ENCODE data around the gene NT5C.
A peak's percentile ranks its signal among the peaks of the same experiment; 100 is the strongest.
"Not testable (repeated sequence)": the region's sequence is repeated elsewhere in the genome, so short reads cannot be mapped to it uniquely, and the experiment has no call there.

NT5C gene

GRCh38 chr17:75173526-75173925 is 42.0 kb upstream of the NT5C start:
- peak; percentile 13 for DNase-seq (ENCODE audit: low spot score)
- no peak for ATAC-seq (ENCODE audit: low read depth)
- Histone ChIP-seq H3K27ac (ENCODE audit: poor library complexity, severe bottlenecking) (no peak overlapping the region), H3K27me3 (ENCODE audit: insufficient read depth, poor library complexity, severe bottlenecking) (no peaks in the 10 kb centered on the region), H3K4me3 (ENCODE audit: severe bottlenecking) (no peak overlapping the region), H3K36me3 (ENCODE audit: low read depth) (peaks cover 93% of the 10 kb centered on the region), H3K9me3 (ENCODE audit: severe bottlenecking) (no peaks in the 10 kb centered on the region), H3K4me1 (ENCODE audit: insufficient read depth, poor library complexity, severe bottlenecking) (peaks cover 5% of the 10 kb centered on the region)
- TF ChIP-seq, protein P1, sequence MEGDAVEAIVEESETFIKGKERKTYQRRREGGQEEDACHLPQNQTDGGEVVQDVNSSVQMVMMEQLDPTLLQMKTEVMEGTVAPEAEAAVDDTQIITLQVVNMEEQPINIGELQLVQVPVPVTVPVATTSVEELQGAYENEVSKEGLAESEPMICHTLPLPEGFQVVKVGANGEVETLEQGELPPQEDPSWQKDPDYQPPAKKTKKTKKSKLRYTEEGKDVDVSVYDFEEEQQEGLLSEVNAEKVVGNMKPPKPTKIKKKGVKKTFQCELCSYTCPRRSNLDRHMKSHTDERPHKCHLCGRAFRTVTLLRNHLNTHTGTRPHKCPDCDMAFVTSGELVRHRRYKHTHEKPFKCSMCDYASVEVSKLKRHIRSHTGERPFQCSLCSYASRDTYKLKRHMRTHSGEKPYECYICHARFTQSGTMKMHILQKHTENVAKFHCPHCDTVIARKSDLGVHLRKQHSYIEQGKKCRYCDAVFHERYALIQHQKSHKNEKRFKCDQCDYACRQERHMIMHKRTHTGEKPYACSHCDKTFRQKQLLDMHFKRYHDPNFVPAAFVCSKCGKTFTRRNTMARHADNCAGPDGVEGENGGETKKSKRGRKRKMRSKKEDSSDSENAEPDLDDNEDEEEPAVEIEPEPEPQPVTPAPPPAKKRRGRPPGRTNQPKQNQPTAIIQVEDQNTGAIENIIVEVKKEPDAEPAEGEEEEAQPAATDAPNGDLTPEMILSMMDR (IDR thresholded peaks at IDR 0.05; ENCODE audit: poor library complexity, severe bottlenecking) = no peak

DNA sequence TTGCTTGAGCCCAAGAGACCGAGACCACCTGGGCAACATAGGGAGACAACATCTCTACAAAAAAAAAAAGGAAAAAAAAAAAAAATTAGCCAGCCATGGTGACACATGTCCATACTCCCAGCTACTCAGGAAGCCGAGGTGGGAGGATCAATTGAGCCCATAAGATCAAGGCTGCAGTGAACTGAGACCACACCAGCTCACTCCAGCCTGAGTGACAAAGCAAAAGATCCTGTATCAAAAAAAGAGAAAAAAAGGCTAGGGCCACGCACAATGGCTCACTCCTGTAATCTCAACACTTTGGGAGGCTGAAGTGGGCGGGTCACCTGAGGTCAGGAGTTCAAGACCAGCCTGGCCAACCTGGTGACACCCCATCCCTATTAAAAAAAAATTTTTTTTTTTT is 37.5 kb upstream of the NT5C start:
- ATAC-seq (ENCODE audit: low read depth) = no peak

GRCh38 chr17:75164606-75165005 is 33.1 kb upstream of the NT5C start:
- H3K4me1 ChIP-seq (ENCODE audit: insufficient read depth, poor library complexity, severe bottlenecking); H3K27ac ChIP-seq (ENCODE audit: poor library complexity, severe bottlenecking); ATAC-seq (ENCODE audit: low read depth); H3K4me3 ChIP-seq (ENCODE audit: severe bottlenecking); H3K27me3 ChIP-seq (ENCODE audit: insufficient read depth, poor library complexity, severe bottlenecking); H3K9me3 ChIP-seq (ENCODE audit: severe bottlenecking): not testable (repeated sequence)
- H3K36me3 ChIP-seq (ENCODE audit: low read depth) = peaks cover 46% of the 10 kb centered on the region
- DNase-seq (ENCODE audit: low spot score) = peak; percentile 2

More for the DNA sequence above, 37.5 kb upstream of the NT5C start:
- no peak overlapping the region for H3K27ac ChIP-seq (ENCODE audit: poor library complexity, severe bottlenecking)
- no peaks in the 10 kb centered on the region for H3K9me3 ChIP-seq (ENCODE audit: severe bottlenecking)
- H3K4me3 ChIP-seq (ENCODE audit: severe bottlenecking) = no peak overlapping the region
- TF ChIP-seq, protein P1 (IDR thresholded peaks at IDR 0.05; ENCODE audit: poor library complexity, severe bottlenecking) = no peak
- peaks cover 5% of the 10 kb centered on the region for H3K4me1 ChIP-seq (ENCODE audit: insufficient read depth, poor library complexity, severe bottlenecking)
- H3K36me3 ChIP-seq (ENCODE audit: low read depth) = peaks cover 90% of the 10 kb centered on the region
- no peaks in the 10 kb centered on the region for H3K27me3 ChIP-seq (ENCODE audit: insufficient read depth, poor library complexity, severe bottlenecking)
- peak; percentile 20 for DNase-seq (ENCODE audit: low spot score)

DNA sequence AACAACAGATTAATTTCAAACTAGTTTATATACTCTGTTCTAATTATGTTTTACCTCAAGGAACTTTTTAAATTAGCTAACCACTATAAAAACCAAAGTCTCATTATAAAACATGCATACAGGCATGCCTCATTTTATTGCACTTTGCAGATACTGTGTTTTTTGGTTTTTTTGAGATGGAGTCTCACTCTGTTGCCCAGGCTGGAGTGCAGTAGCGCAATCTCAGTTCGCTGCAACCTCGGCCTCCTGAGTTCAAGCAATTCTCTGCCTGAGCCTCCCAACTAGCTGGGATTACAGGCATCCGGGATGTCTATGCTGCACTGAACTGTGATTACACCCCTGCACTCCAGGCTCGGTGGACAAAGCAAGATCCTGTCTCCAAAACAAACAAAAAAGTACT is 31.5 kb upstream of the NT5C start:
- Histone ChIP-seq H3K4me3 (ENCODE audit: severe bottlenecking) (no peak overlapping the region), H3K27ac (ENCODE audit: poor library complexity, severe bottlenecking) (no peak overlapping the region), H3K9me3 (ENCODE audit: severe bottlenecking) (no peaks in the 10 kb centered on the region), H3K27me3 (ENCODE audit: insufficient read depth, poor library complexity, severe bottlenecking) (no peaks in the 10 kb centered on the region), H3K36me3 (ENCODE audit: low read depth) (peaks cover 31% of the 10 kb centered on the region), H3K4me1 (ENCODE audit: insufficient read depth, poor library complexity, severe bottlenecking) (peaks cover 19% of the 10 kb centered on the region)
- ATAC-seq (ENCODE audit: low read depth) = no peak
- DNase-seq (ENCODE audit: low spot score) = peak; percentile 11
- TF ChIP-seq, protein P1 (IDR thresholded peaks at IDR 0.05; ENCODE audit: poor library complexity, severe bottlenecking) = no peak

GRCh38 chr17:75160211-75160610 is 28.7 kb upstream of the NT5C start:
- Histone ChIP-seq H3K4me3 (ENCODE audit: severe bottlenecking) (no peak overlapping the region), H3K9me3 (ENCODE audit: severe bottlenecking) (no peaks in the 10 kb centered on the region), H3K27ac (ENCODE audit: poor library complexity, severe bottlenecking) (peak overlapping the region; percentile 88), H3K27me3 (ENCODE audit: insufficient read depth, poor library complexity, severe bottlenecking) (no peaks in the 10 kb centered on the region), H3K4me1 (ENCODE audit: insufficient read depth, poor library complexity, severe bottlenecking) (peaks cover 21% of the 10 kb centered on the region), H3K36me3 (ENCODE audit: low read depth) (peaks cover 4% of the 10 kb centered on the region)
- TF ChIP-seq, protein P1 (IDR thresholded peaks at IDR 0.05; ENCODE audit: poor library complexity, severe bottlenecking) = no peak
- no peak for ATAC-seq (ENCODE audit: low read depth)
- no peak for DNase-seq (ENCODE audit: low spot score)
